Measurements from ENCODE around the gene RBBP9. TPM values are rescaled to one million over a fixed set of nuclear protein-coding genes. Genes with fewer than 3 reads are reported as not detected.

The RBBP9 gene
- total RNA-seq, 1 experiment from 2014 or later: 11.1 TPM

DNA sequence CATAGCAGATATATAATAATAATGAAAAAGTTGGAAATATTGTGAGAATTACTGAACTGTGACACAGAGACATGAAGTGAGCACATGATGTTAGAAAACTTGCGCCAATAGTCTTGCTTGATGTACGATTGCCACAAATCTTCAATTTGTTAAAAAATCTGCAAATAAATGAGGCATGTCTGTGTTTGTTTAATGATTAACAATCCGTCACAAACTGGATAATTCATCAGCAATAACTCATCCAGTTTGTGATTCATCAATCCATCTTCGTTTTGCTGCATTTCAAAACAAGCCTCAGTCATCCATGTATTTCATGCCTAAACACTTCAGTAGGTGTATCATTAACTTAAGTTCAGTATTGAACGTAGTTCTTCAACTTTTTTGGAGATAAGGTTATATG, 44.7 kb upstream of the RBBP9 start:
- TF ChIP-seq POLR2AphosphoS5 (IDR thresholded peaks at IDR 0.05; ENCODE audit: low read depth, low read length) (no peak), SIN3A (IDR thresholded peaks at IDR 0.05; ENCODE audit: borderline replicate concordance, insufficient read depth, low read depth, low read length) (no peak), TCF7L2 (IDR thresholded peaks at IDR 0.05; ENCODE audit: low read depth, low read length) (no peak)
- TF ChIP-seq, protein P1, sequence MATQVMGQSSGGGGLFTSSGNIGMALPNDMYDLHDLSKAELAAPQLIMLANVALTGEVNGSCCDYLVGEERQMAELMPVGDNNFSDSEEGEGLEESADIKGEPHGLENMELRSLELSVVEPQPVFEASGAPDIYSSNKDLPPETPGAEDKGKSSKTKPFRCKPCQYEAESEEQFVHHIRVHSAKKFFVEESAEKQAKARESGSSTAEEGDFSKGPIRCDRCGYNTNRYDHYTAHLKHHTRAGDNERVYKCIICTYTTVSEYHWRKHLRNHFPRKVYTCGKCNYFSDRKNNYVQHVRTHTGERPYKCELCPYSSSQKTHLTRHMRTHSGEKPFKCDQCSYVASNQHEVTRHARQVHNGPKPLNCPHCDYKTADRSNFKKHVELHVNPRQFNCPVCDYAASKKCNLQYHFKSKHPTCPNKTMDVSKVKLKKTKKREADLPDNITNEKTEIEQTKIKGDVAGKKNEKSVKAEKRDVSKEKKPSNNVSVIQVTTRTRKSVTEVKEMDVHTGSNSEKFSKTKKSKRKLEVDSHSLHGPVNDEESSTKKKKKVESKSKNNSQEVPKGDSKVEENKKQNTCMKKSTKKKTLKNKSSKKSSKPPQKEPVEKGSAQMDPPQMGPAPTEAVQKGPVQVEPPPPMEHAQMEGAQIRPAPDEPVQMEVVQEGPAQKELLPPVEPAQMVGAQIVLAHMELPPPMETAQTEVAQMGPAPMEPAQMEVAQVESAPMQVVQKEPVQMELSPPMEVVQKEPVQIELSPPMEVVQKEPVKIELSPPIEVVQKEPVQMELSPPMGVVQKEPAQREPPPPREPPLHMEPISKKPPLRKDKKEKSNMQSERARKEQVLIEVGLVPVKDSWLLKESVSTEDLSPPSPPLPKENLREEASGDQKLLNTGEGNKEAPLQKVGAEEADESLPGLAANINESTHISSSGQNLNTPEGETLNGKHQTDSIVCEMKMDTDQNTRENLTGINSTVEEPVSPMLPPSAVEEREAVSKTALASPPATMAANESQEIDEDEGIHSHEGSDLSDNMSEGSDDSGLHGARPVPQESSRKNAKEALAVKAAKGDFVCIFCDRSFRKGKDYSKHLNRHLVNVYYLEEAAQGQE (IDR thresholded peaks at IDR 0.05; ENCODE audit: insufficient read depth in 1 of 2, low read depth in 2 of 2, low read length in 1 of 2): no peak
- TF ChIP-seq, protein P2, sequence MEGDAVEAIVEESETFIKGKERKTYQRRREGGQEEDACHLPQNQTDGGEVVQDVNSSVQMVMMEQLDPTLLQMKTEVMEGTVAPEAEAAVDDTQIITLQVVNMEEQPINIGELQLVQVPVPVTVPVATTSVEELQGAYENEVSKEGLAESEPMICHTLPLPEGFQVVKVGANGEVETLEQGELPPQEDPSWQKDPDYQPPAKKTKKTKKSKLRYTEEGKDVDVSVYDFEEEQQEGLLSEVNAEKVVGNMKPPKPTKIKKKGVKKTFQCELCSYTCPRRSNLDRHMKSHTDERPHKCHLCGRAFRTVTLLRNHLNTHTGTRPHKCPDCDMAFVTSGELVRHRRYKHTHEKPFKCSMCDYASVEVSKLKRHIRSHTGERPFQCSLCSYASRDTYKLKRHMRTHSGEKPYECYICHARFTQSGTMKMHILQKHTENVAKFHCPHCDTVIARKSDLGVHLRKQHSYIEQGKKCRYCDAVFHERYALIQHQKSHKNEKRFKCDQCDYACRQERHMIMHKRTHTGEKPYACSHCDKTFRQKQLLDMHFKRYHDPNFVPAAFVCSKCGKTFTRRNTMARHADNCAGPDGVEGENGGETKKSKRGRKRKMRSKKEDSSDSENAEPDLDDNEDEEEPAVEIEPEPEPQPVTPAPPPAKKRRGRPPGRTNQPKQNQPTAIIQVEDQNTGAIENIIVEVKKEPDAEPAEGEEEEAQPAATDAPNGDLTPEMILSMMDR (IDR thresholded peaks at IDR 0.05): no peak
- ATAC-seq (no peak), DNase-seq (ENCODE audit: low read depth, low spot score) (no peak)
- Histone ChIP-seq H3K4me3 (ENCODE audit: low read depth in 2 of 2, low read length in 2 of 2) (no peak overlapping the region), H3K4me1 (ENCODE audit: control insufficient read depth, insufficient read depth, low read length) (no peaks in the 10 kb centered on the region), H3K9me3 (ENCODE audit: control insufficient read depth, insufficient read depth, low read depth, low read length) (no peaks in the 10 kb centered on the region), H3K27me3 (ENCODE audit: control insufficient read depth, insufficient read depth, low read length) (no peaks in the 10 kb centered on the region), H3K36me3 (ENCODE audit: control insufficient read depth, insufficient read depth, low read length) (no peaks in the 10 kb centered on the region; the same call in 1 of the 2 replicates), H3K27ac (ENCODE audit: low read length) (no peak overlapping the region)
- intact Hi-C loops (cut with micrococcal nuclease; ENCODE audit: unreplicated experiment) (no loop called here), in situ Hi-C loops (cut with HindIII; ENCODE audit: low pct_unique_long_range_greater_than_20kb, low sequenced_read_pairs) (no loop called here)
- BruUV-seq (replicated peaks): no TSS peak
- POLR2A ChIA-PET: no interaction called here
- CTCF ChIA-PET: no interaction called here

DNA sequence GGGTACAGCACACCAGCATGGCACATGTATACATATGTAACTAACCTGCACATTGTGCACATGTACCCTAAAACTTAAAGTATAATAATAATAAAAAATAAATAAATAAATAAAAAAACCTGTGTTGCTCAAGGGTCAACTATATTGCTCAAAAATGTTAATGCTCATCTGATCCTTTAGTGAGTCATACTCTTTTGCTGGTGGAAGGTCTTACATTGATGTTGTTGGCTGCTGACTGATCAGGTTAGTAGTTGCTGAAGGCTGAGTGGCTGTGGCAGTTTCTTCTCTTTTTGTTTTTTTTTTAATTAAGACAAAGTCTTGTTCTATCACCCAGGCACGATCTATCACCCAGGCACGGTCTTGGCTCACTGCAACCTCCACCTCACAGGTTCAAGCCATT, 40.6 kb upstream of the RBBP9 start:
- CTCF ChIA-PET: no interaction called here

More for the DNA sequence above, 40.6 kb upstream of the RBBP9 start:
- in situ Hi-C loops (cut with HindIII; ENCODE audit: low pct_unique_long_range_greater_than_20kb, low sequenced_read_pairs): no loop called here
- Histone ChIP-seq H3K4me3 (ENCODE audit: low read depth in 2 of 2, low read length in 2 of 2) (no peak overlapping the region), H3K4me1 (ENCODE audit: control insufficient read depth, insufficient read depth, low read length) (no peaks in the 10 kb centered on the region), H3K9me3 (ENCODE audit: control insufficient read depth, insufficient read depth, low read depth, low read length) (no peaks in the 10 kb centered on the region), H3K27ac (ENCODE audit: low read length) (no peak overlapping the region), H3K27me3 (ENCODE audit: control insufficient read depth, insufficient read depth, low read length) (no peaks in the 10 kb centered on the region), H3K36me3 (ENCODE audit: control insufficient read depth, insufficient read depth, low read length) (peaks cover 16% of the 10 kb centered on the region)
- DNase-seq (ENCODE audit: low read depth, low spot score): no peak
- POLR2A ChIA-PET: no interaction called here
- BruUV-seq (replicated peaks): no TSS peak
- ATAC-seq: no peak
- intact Hi-C loops (cut with micrococcal nuclease; ENCODE audit: unreplicated experiment): no loop called here
- TF ChIP-seq TCF7L2 (IDR thresholded peaks at IDR 0.05; ENCODE audit: low read depth, low read length) (no peak), POLR2AphosphoS5 (IDR thresholded peaks at IDR 0.05; ENCODE audit: low read depth, low read length) (no peak), SIN3A (IDR thresholded peaks at IDR 0.05; ENCODE audit: borderline replicate concordance, insufficient read depth, low read depth, low read length) (no peak)
- TF ChIP-seq, protein P1 (IDR thresholded peaks at IDR 0.05; ENCODE audit: insufficient read depth in 1 of 2, low read depth in 2 of 2, low read length in 1 of 2): no peak
- TF ChIP-seq, protein P2 (IDR thresholded peaks at IDR 0.05): no peak
